ENCODE results near the gene ACADSB. TPM values are rescaled to one million over a fixed set of nuclear protein-coding genes. Genes with fewer than 3 reads are reported as not detected.

ACADSB gene
- total and polyA plus RNA-seq, 10 of the 15 experiments (the other 5 are each of a cell fraction or from before 2014, with no cell fraction given) = 10.8 to 24.0 (median 15.0) TPM

DNA sequence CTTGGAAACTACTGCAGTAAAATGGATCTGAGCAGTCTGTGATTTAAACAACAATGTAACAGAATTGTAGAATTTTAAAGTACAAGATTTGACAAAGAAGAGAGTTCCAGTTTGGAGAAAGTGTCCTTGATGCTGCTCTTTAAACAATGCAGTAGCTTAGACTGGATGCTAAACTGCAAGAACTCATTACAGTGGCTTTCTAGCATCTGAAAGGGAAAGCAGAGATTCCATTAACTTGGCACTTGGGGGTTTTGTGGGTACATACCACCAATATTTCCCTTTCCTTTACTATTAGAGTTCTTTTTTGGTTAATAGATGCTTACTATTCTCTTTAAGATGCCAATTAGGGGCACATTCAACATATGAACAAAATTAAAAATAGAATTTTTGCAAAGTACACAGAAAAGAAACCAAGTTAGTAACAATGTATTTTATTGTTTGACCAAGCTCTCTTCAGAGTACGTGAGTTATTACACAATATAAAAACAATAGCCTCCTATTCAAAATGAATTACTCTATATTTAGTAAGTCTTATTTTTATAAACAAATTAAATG, 16.7 kb upstream of the ACADSB start:
- RAD21 ChIA-PET (ENCODE audit: unreplicated experiment) = no interaction called here
- no peak overlapping the region for H3K4me2 ChIP-seq (ENCODE audit: control insufficient read depth, insufficient read depth)
- no peak overlapping the region for H2AFZ ChIP-seq (ENCODE audit: control insufficient read depth, low read depth, low read length)
- H3K79me2 ChIP-seq (ENCODE audit: control insufficient read depth, insufficient read depth, low read length) = peaks cover 2% of the 10 kb centered on the region
- no peak for ATAC-seq
- no peaks in the 10 kb centered on the region for H3K27me3 ChIP-seq (replicated peaks in 1 of 2; ENCODE audit: control insufficient read depth in 2 of 2, insufficient read depth in 2 of 2, low read length in 1 of 2)
- DNase-seq (ENCODE audit: low read depth, low spot score) = no peak
- CTCF ChIA-PET = interaction anchor here (3.5 kb wide), 1 partner anchor 11 kb away, joined by 24 read pairs; the partner anchor contains the start of gene PSTK
- in situ Hi-C loops (cut with MboI) (no loop called here), intact Hi-C loops (cut with micrococcal nuclease; ENCODE audit: unreplicated experiment) (no loop called here)
- peaks cover 4 to 10% of the 10 kb centered on the region in 2 experiments; a peak in 3 of 4 replicates for H3K36me3 ChIP-seq (ENCODE audit: control insufficient read depth in 2 of 2, insufficient read depth in 2 of 2, low read length in 1 of 2)
- no peak for FAIRE-seq
- 100% methylated on average over 1 of the region's 1 CpG for WGBS (ENCODE audit: insufficient coverage, insufficient replicate concordance, low lambda C conversion rate, missing lambda C conversion rate)
- no TSS peak for BruUV-seq (replicated peaks)
- H3K4me3 ChIP-seq = no peak overlapping the region
- H4K20me1 ChIP-seq (ENCODE audit: control insufficient read depth, insufficient read depth) = no peaks in the 10 kb centered on the region
- no peak overlapping the region for H3K27ac ChIP-seq (ENCODE audit: control insufficient read depth, insufficient read depth)
- H3K9ac ChIP-seq (ENCODE audit: control insufficient read depth, insufficient read depth, low read length) = no peak overlapping the region
- peaks cover under 1% of the 10 kb centered on the region; the same call in 1 of the 2 replicates for H3K4me1 ChIP-seq (ENCODE audit: control insufficient read depth, insufficient read depth, low read length)
- TF ChIP-seq RAD51 (IDR thresholded peaks at IDR 0.05) = no peak
- TF ChIP-seq CHD2 (IDR thresholded peaks at IDR 0.05; ENCODE audit: borderline replicate concordance, low read depth, low read length) = no peak
- no peak for TF ChIP-seq ZNF217 (IDR thresholded peaks at IDR 0.05)
- no peak for TF ChIP-seq MTA3 (IDR thresholded peaks at IDR 0.05; ENCODE audit: borderline replicate concordance, low read length)
- TF ChIP-seq NR2C2 (IDR thresholded peaks at IDR 0.05; ENCODE audit: borderline replicate concordance, control insufficient read depth, insufficient read length, low read depth) = no peak
- no peak for TF ChIP-seq SRF (IDR thresholded peaks at IDR 0.05; ENCODE audit: low read depth in 2 of 2, low read length in 2 of 2)
- no peak for TF ChIP-seq HCFC1 (IDR thresholded peaks at IDR 0.05; ENCODE audit: low read length)
- TF ChIP-seq MEF2B (IDR thresholded peaks at IDR 0.05; ENCODE audit: partially characterized antibody, poor library complexity, severe bottlenecking) = no peak
- TF ChIP-seq, protein P1, sequence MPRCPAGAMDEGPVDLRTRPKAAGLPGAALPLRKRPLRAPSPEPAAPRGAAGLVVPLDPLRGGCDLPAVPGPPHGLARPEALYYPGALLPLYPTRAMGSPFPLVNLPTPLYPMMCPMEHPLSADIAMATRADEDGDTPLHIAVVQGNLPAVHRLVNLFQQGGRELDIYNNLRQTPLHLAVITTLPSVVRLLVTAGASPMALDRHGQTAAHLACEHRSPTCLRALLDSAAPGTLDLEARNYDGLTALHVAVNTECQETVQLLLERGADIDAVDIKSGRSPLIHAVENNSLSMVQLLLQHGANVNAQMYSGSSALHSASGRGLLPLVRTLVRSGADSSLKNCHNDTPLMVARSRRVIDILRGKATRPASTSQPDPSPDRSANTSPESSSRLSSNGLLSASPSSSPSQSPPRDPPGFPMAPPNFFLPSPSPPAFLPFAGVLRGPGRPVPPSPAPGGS (IDR thresholded peaks at IDR 0.05; ENCODE audit: borderline replicate concordance, insufficient read depth, low read depth, low read length, poor library complexity, severe bottlenecking) = no peak
- TF ChIP-seq, protein P2, sequence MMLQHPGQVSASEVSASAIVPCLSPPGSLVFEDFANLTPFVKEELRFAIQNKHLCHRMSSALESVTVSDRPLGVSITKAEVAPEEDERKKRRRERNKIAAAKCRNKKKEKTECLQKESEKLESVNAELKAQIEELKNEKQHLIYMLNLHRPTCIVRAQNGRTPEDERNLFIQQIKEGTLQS (IDR thresholded peaks at IDR 0.05; ENCODE audit: borderline replicate concordance, extremely low read depth, low read depth, low read length) = no peak
- TF ChIP-seq, protein P3, sequence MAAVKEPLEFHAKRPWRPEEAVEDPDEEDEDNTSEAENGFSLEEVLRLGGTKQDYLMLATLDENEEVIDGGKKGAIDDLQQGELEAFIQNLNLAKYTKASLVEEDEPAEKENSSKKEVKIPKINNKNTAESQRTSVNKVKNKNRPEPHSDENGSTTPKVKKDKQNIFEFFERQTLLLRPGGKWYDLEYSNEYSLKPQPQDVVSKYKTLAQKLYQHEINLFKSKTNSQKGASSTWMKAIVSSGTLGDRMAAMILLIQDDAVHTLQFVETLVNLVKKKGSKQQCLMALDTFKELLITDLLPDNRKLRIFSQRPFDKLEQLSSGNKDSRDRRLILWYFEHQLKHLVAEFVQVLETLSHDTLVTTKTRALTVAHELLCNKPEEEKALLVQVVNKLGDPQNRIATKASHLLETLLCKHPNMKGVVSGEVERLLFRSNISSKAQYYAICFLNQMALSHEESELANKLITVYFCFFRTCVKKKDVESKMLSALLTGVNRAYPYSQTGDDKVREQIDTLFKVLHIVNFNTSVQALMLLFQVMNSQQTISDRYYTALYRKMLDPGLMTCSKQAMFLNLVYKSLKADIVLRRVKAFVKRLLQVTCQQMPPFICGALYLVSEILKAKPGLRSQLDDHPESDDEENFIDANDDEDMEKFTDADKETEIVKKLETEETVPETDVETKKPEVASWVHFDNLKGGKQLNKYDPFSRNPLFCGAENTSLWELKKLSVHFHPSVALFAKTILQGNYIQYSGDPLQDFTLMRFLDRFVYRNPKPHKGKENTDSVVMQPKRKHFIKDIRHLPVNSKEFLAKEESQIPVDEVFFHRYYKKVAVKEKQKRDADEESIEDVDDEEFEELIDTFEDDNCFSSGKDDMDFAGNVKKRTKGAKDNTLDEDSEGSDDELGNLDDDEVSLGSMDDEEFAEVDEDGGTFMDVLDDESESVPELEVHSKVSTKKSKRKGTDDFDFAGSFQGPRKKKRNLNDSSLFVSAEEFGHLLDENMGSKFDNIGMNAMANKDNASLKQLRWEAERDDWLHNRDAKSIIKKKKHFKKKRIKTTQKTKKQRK (IDR thresholded peaks at IDR 0.05; ENCODE audit: low read depth, low read length) = no peak
- no peak for TF ChIP-seq NFYA (IDR thresholded peaks at IDR 0.05; ENCODE audit: borderline replicate concordance, low read depth, low read length)
- TF ChIP-seq FOXM1 (IDR thresholded peaks at IDR 0.05; ENCODE audit: low read depth, low read length) = no peak
- SMC1A ChIA-PET (ENCODE audit: uncharacterized antibody, unreplicated experiment) = no interaction called here
- POLR2A ChIA-PET = interaction anchor here (1.2 to 1.3 kb wide), 2 partner anchors 11 to 16 kb away, joined by 3 read pairs; partner anchors contain the start of gene PSTK
- H3K9me3 ChIP-seq (replicated peaks; ENCODE audit: control insufficient read depth, insufficient read depth, low read length) = no peaks in the 10 kb centered on the region
